Endothelial cell of hepatic sinusoid (primary cell): ENCODE measurements around the gene LZTS3.
"Not testable (repeated sequence)": the region's sequence is repeated elsewhere in the genome, so short reads cannot be mapped to it uniquely, and the experiment has no call there.

ENCODE experiments used
- in situ Hi-C: cut with HindIII; loops from 2 replicates; pipeline ENCODE4 v1.10.0; 2017; ENCODE audit warnings: low sequenced_read_pairs

The LZTS3 gene

GRCh38 chr20:3172933-3173609, at the start of gene LZTS3:
LZTS3 (minus strand) TSS chr20:3173549; CDS start chr20:3167163, 6,386 bp downstream.
- in situ Hi-C loops, result no loop called here

- in situ Hi-C loops, result no loop called here
Observed at GRCh38 chr20:3221398-3222226, 48.3 kb upstream of the LZTS3 start.

- in situ Hi-C loops, result no loop called here
Observed at GRCh38 chr20:3218307-3218988, 45.1 kb upstream of the LZTS3 start.

- in situ Hi-C loops, result not testable (repeated sequence)
Observed at GRCh38 chr20:3215359-3215917, 42.1 kb upstream of the LZTS3 start.

- in situ Hi-C loops, result loop anchor here (5.0 kb wide), 1 partner anchor 64 kb away; no protein-coding TSS in a partner anchor
Observed at GRCh38 chr20:3213226-3213625, 39.9 kb upstream of the LZTS3 start.

- in situ Hi-C loops, result loop anchor here (5.0 kb wide), 1 partner anchor 67 kb away; no protein-coding TSS in a partner anchor
Observed at GRCh38 chr20:3210346-3210745, 37.0 kb upstream of the LZTS3 start.

- in situ Hi-C loops, result loop anchor here (5.0 kb wide), 2 partner anchors 37 to 67 kb away; no protein-coding TSS in a partner anchor
Observed at GRCh38 chr20:3209946-3210317, 36.6 kb upstream of the LZTS3 start.

- in situ Hi-C loops, result loop anchor here (5.0 kb wide), 1 partner anchor 38 kb away; no protein-coding TSS in a partner anchor
Observed at GRCh38 chr20:3209257-3209945, 36.1 kb upstream of the LZTS3 start, which contains the start of gene ITPA. ITPA (plus strand) TSS chr20:3209498; CDS start chr20:3209552, 54 bp downstream.

- in situ Hi-C loops, result loop anchor here (5.0 kb wide), 1 partner anchor 38 kb away; no protein-coding TSS in a partner anchor
Observed at GRCh38 chr20:3208786-3209256, 35.5 kb upstream of the LZTS3 start.

- in situ Hi-C loops, result no loop called here
Observed at GRCh38 chr20:3204124-3204794, 30.9 kb upstream of the LZTS3 start, which contains the start of gene DDRGK1. DDRGK1 (minus strand) TSS chr20:3204682; CDS start chr20:3204627, 55 bp downstream.

- in situ Hi-C loops, result no loop called here
Observed at GRCh38 chr20:3203315-3204123, 30.2 kb upstream of the LZTS3 start.

- in situ Hi-C loops, result no loop called here
Observed at GRCh38 chr20:3202965-3203314, 29.6 kb upstream of the LZTS3 start.

- in situ Hi-C loops, result no loop called here
Observed at GRCh38 chr20:3199976-3200755, 26.8 kb upstream of the LZTS3 start.

- in situ Hi-C loops, result no loop called here
Observed at GRCh38 chr20:3199206-3199605, 25.9 kb upstream of the LZTS3 start.

- in situ Hi-C loops, result no loop called here
Observed at GRCh38 chr20:3195590-3196237, 22.4 kb upstream of the LZTS3 start.

- in situ Hi-C loops, result no loop called here
Observed at GRCh38 chr20:3194617-3195280, 21.4 kb upstream of the LZTS3 start.
